ENCODE data around the gene TMEM179.

- TF ChIP-seq CTCF (IDR thresholded peaks at IDR 0.05), result no peak
- TF ChIP-seq POLR2A (IDR thresholded peaks at IDR 0.05), result no peak
Observed at GRCh38 chr14:104639471-104639870, 34.9 kb upstream of the TMEM179 start.
